Non-pigmented ciliary epithelial cell (primary cell): ENCODE measurements around the gene SYF2.

Experiments used
- DNase-seq: peaks from one replicate; pipeline ENCODE4 v3.0.0-alpha.2; 2010; ENCODE audit warnings: low read depth

Gene SYF2

DNA sequence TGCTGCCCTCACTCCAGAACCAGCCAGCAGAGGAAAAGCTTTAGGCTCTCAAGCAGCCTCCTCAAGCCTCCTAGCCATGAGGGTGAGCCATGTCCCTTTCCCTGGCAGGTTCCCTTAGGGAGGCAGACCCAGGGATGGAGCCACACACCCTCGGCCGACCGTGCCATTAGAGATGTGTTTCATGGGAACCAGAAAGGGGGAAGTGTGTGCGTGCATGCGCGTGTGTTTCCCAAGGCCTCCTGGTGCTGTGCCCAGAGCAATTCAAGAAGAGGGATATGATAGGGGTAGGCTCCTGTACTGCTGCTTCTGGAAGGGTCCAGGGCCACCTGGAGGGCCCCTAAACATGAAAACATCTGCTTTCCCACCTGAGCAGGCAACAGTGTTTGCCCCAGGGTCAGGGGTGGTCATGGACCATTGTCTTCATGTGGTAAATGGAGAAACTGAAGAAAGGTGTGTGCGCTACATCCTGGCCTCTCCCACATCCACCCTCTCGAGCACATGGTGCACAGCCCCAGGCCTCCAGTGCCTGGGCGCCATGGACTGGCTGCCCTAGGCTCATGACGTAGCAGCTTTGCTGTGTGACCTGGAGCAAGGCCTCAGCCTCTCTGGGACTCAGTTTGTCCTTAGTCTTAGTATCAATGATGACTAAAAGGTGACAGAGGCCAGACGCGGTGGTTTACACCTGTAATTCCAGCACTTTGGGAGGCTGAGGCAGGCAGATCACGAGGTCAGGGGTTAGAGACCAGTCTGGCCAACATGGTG is 48.1 kb downstream of the SYF2 start:
- DNase-seq = no peak

DNA sequence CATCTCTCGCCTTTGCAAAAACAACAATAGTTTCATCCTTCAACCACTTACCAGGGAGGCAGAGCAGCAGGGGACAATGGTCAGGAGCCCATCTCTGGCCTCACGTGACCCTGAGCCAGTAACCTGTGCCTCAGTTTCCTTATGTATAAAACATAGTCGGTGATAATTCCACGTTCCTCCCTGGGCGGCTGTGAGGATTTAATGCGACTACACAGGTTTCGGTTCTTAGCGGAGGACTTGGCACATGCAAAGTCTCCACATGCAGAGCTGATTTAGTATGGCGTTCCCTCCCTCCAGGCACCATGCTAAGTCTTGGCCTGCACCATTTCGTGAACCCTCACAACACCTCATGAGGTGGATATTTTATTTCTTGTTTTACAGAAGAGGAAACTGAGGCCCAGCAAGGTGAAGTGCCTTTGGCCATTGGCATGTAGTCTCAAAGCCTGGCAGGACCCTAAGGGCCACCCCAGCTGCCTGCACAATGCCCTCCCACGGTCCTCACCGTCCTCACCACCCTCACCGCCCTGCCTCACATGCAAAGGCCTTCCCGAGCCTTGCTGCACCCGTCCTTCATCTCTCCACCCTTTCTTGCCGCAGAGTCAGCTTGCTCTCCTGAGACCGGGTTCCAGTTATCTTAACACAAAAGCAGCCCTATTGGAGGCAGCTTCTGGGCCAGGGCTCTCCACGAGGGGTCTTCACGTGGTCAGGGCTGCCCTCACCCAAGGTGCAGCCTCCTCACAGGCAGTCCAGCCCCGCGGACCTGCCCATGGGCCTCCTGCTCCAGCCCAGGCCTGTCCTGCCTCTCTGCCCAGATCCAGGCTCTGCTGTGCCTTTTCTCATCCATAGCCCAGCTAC is 48.9 kb downstream of the SYF2 start:
- DNase-seq = no peak

DNA sequence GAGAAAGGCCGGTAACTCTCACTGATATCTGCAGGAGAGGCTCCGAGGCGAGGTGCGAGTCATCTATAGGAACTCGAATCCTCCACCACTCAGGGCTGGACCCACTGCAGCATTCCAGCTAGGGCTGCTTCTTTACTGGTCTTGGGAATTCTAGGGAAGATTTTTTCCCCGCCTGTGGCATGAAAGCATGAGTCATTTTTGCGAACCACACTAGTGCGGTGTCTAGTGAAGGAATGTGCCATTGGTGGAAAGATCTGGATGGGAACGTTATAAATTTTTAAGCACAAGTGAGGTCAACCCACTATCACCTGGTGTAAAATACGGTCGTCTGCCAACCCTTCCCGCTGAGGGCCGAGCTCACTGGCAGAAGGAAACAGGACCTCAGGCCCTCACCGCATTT is 49.7 kb downstream of the SYF2 start:
- DNase-seq = peak; percentile 26

DNA sequence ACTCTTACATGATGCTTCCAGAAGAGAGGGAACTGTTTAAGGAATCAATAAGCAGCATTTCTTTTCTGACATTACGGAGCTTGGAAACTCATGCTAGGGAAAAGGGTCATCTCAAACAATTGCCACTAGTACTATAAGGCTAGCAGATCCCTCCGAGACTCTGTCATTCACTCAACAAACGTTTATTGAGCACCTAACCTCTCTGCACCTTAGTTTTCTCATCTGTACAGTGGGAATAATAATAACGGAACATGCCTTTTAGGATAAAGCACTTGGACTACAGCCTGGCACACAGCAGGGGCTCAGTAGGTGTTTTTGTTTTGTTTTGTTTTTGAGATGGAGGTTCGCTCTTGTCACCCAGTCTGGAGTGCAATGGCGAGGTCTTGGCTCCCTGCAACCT is 51.3 kb downstream of the SYF2 start:
- no peak for DNase-seq

GRCh38 chr1:25178917-25179561 is 53.3 kb downstream of the SYF2 start:
- no peak for DNase-seq

DNA sequence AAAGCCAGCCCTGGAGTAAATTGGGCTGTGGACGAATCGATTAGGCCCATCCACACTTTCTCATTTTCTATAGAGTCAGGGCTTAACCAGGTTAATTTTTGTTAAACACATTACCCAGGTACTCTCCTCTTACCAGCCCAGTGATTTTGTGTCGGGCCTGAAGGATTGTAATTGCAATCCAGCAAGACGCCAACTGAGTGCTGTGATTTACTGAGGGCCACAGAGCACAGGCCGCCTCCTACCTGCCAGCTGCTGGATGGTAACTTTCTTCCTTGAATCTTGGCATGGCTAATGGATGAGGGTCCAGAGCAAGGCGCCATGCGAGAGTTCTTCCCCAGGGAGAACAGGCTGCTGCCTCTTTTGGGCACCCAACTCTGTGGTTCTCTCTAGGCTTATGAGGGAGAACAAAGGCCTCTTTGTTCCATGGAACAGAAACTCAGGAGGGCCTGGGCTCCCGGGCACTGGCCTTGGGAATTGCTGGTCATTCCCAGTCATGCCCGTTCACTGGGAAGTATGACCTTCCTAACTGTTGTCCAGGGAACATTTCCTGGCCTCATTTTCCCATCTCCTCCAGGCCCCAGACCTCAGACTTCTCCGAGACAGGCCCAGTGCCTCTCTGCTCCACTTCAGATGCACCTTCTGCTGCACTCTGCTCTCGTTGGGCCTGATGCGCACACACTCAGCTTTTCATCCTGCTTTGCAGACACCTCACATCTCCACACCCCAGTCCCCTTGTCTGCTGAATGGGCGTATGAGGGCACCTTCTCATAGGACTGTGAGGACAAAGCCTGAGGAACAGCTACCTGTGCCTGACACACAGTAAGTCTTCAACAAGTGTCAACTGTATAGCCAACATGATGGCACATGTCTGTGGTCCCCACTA is 57.3 kb downstream of the SYF2 start:
- DNase-seq = no peak

DNA sequence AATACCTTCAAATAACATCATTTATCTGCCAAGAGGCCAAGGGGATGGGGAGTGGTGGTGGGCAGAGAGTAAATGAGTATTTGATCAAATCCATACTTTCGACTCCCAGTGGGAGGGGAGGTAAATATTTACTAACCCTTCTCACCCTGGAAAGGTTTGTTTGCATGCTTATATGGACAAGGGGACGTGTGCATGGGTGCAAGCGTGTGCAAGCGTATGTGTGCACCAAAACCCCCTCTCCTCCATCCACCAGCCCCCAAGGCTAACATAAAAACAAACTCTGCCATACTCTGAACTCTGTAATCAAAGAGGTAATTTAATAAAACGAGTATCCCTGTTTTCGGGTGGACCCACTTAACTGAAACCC is 58.0 kb downstream of the SYF2 start:
- no peak for DNase-seq

DNA sequence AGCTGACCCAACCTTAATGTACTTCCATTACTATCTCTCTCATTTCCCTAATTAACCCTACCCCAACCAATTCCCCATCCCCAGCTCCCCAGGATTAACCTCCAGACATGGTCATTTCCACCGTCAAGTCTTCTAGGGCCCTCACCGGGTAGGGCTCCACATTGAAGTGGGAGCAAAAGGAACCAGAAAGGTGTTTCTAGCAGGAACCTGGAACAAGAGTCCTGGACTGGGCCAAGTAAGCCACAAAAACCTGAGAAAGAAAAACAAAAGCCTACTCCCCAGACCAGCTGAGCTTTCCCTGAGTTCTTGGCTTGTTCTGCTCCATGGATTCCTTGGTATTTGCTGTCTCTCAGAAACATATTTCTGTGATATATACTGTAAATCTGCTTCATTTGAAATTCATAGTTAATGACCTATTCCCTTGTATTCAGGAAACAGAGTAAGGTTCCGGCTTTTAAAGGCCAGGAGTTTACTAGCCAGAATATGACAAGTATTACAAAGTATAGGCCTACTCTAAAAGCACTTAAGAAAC is 58.4 kb downstream of the SYF2 start:
- no peak for DNase-seq
